A549 (cell line): Measurements from ENCODE around the gene CDKN1C.

Experiments
- HOXB13 ChIP-seq: fragments of 250-450 bp; sonication (Bioruptor Pico); IDR thresholded peaks from 2 replicates; pipeline ENCODE4 v1.5.0; 2020; ENCODE audit warnings: low read depth, mild to moderate bottlenecking, moderate library complexity
- JUN ChIP-seq, 2 experiments: fragments of >200 bp; sonication (Bioruptor Twin); formaldehyde crosslinking; IDR thresholded peaks; 2 replicates in 1 of 2; 3 replicates in 1 of 2; pipeline ENCODE4 v1.6.1; 2016 to 2017
- RFX5 ChIP-seq: fragments of 450-650 bp; IDR thresholded peaks from 2 replicates; pipeline ENCODE4 v1.7.1; 2014; ENCODE audit warnings: antibody characterized with exemption, mild to moderate bottlenecking, moderate library complexity

- TF ChIP-seq HOXB13 (CRISPR knock-in tag) (no peak), JUN (IDR thresholded peaks at IDR 0.05) (no peak), RFX5 (no peak)
These were observed 4.9 kb downstream of the CDKN1C start for GRCh38 chr11:2880646-2881045.
